NCI-H1105 treated with DMSO at 0.1 percent for 48 hours (cell line): Measurements from ENCODE around the gene CCN6.

Experiments
- DNase-seq: peaks from one replicate; lab custom pipeline; 2025; lab: John Stamatoyannopoulos, UW

CCN6 gene

DNA sequence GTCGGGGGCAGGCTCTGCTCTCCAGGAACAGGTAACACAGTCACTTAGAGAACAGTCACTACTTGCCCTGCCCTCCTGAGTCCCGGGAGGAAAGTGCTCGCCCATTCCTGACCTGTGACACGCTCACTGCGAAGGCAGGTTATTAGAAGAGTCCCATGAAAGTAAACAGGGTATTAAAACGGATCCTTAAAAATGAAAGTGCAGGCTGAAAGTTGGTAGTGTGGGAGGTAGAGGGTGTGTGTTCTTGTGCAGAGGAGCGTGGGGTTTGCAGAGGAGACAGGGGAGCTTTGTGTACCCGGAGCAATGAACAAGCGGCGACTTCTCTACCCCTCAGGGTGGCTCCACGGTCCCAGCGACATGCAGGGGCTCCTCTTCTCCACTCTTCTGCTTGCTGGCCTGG lies at the start of gene CCN6:
Gene CCN6 (plus strand): TSS at position 104 of the 400 bp plus-strand sequence. CDS start 254 bp downstream, at position 358.
- no peak for DNase-seq

GRCh38 chr6:112004201-112005012 lies 49.5 kb upstream of the CCN6 start:
- DNase-seq = no peak

- no peak for DNase-seq
Observed at GRCh38 chr6:112005013-112005371, 48.9 kb upstream of the CCN6 start.

DNA sequence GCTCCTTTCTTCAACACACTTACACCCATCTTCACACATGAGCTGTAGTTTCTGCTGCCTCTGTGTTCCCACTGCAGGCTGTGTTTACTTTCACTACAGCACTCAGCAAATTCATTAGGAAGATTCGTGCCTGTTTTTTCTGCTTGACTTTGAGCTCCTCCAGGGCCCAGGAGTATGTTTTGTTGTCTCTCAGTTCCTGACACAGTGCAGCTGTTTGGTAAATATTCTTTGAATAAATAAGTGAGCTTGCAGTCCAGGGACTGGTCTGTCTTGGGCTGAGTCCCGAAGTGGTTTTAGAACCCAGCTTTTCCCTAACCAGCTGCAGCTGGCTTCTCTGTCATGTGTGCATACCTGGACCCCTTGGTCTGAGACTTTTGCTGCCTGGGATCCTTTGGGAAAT lies 46.6 kb upstream of the CCN6 start:
- no peak for DNase-seq

DNA sequence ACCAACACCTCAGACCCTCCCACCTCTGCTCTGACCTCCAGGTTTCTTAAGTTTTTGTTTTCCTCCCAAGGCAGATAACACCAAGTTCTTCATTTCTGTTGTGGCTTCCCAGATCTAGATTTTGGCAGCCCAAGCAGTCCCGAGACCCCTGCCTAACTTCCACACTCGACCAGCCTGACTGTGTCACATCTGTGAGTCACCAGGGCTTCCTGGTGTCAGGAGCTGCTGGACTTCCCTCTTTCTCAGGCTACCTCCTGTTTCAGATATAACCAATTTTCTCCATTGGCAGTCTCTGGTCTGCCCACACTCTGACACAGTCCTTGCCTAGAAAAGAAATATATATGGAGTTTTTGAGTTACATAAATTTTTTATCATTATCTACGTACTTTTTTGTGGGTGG lies 46.1 kb upstream of the CCN6 start:
- DNase-seq = no peak

DNA sequence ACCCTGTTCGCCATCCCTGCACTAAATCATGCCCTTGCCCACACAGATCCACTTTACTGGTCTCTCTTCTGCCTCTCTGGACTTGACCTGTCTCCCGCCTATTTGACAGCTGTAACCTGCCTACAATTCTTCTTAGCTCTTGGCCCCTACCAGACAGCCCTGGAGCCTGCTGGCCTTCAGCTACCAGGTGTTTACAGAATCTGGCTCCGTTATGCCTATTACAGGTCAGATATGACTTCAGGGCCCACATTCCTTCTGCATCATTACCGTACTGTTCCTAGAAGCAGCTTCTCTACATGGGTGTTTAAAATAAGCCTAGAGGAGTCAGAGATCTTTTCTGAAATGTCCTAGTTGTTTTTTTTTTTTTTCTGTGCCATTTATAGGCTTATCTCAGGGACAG lies 45.4 kb upstream of the CCN6 start:
- no peak for DNase-seq

DNA sequence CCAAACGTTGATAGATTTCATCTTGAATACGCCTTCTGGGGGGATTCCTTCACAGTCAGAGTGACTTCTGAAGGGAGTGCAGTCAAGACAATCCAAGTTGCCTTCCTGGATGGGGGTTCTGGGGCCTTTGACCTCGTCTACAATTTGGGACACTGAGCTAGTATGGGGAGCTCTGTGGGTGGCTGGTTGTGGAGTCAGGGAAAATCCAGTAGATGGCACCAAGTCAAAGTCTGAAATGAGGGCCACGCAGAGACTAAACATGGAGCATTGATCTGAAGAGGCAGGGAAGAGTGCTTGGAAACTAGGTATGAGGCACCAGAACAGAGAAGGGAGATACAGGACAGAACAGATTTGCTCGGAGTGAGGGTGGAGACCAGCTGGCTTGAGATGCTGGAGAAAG lies 43.6 kb upstream of the CCN6 start:
- no peak for DNase-seq

DNA sequence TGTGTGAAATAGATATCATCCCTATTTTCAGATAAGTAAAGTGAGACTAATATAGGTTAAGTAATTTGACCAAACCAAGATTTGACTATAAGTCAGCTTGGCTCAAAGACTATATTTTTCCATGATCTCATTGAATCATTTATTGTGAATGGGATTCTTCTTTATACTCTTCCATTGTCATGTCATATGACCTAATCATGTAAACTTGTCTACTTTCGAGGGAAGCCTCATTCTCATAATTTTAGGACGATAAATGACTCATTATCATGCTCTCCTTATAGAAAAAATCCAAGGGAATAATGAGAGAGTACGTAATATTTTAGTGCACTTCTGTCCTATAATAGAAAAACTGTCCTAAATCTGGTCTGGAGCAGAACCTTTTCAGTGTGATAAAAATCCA lies 40.9 kb upstream of the CCN6 start:
- no peak for DNase-seq

- DNase-seq = no peak
Observed at GRCh38 chr6:112014483-112014882, 39.4 kb upstream of the CCN6 start.

DNA sequence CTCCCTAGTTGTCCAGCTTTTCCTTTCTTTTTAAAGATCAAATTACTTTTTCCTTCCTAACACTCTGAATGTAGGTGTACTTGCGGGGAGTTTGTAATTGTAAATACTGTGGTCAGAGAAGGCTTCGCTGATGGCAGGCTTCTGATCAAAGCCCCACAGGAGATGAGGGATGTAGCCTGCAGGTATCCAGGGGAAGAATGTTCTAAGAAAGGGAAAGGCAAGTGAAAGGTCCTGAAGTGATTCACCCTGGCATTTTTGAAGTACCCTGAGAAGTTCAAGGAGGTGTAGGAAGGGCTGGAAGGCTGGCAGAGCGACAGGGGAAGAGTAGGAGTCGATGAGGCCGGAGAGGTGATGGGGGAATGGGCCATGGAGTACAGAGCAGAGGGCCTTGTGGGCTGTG lies 38.2 kb upstream of the CCN6 start:
- no peak for DNase-seq

DNA sequence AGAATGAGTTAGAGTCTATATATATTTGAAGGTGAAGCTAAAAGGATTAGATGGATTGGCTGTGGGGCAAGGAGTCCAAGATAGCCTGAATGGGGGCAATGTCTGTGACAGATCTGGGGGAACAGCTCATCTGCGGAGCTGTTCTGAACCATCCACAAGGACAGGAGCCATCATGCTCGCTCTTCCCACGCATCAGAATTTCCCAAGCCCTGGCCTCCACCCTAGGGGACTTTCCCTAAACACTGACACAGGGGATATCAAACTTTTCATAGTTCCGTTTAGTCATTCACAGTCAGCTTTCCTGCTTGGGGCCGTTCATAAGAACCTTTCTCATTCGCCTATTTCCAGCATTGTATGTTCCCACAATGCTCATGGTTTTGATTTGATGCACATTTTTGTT lies 37.6 kb upstream of the CCN6 start:
- DNase-seq = no peak

- DNase-seq = no peak
Observed at GRCh38 chr6:112017169-112017568, 36.7 kb upstream of the CCN6 start.

GRCh38 chr6:112017760-112018537 lies 36.0 kb upstream of the CCN6 start:
- no peak for DNase-seq

DNA sequence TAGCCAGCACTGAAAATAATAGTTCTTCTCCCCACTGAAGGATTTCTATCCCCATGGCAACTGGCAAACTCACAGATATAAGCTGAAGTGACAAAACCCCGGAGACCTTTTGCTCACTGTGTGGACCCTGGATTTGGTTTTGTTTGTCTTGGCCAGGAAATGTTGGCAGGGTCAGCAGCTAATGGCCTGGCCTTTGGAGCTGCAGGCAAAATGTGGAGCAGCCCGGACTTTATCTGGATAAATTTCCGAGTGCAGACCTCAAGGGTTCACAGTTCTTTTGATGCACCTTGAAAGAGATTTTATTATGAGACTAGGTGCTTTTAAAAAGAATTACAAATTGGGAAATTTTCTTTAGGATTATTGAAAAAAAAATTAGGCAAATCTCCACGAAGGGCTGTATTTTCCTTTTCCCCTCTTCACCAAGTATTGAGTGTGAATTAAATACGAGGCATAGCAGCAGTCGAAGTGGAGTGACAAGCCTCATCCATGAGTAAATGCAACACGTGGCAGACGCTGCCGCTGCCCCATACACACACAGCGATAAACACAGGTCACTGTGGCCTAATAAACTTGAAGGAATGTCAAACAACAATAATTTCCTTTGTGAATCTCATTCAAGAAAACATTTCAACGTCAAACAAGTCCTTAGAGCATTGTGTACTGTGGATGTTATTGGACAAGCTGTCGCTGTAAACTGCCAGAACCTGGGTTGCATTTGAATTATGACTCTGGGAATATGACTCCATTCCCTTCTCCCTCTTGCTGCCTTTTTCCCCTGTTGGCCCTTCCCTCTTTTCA lies 35.1 kb upstream of the CCN6 start:
- DNase-seq = no peak

- no peak for DNase-seq
Observed at GRCh38 chr6:112019589-112019988, 34.3 kb upstream of the CCN6 start.

GRCh38 chr6:112021691-112022310 lies 32.1 kb upstream of the CCN6 start:
- DNase-seq = peak; percentile 39

DNA sequence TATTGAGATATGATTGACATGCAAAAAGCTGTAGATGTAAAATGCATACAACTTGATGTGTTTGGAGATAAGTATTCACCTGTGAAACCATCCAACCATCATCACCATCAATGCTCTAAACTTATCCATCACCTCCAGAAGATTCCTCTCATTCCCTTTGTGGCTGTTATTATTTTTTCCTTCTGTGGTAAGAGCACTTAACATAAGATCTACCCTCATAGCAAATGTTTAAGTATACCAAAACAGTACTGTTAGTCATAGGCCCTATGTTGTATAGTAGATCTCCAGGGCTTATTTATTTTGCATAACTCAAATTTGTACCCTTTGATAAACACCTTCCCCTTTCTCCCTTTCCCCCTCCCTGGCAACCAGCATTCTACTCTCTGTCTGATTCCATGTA lies 31.2 kb upstream of the CCN6 start:
- no peak for DNase-seq

- no peak for DNase-seq
Observed at GRCh38 chr6:112024464-112024863, 29.4 kb upstream of the CCN6 start.

- DNase-seq = no peak
Observed at GRCh38 chr6:112026933-112027332, 27.0 kb upstream of the CCN6 start.

GRCh38 chr6:112027942-112028674 lies 25.8 kb upstream of the CCN6 start:
- DNase-seq = no peak

- peak; percentile 65 for DNase-seq
Observed at GRCh38 chr6:112029045-112029822, 24.7 kb upstream of the CCN6 start.
